RWPE1 (cell line): Measurements from ENCODE around the gene IARS1.

Experiments
- CTCF ChIA-PET: fragments of 350-600 bp; sonication (Branson Sonifier 250); formaldehyde crosslinking; extraction: SDS; loops from one replicate; lab custom pipeline; 2021; lab: Yijun Ruan, JAX
- POLR2A ChIA-PET: fragments of 400-600 bp; formaldehyde crosslinking; extraction: SDS; loops from one replicate; lab custom pipeline; 2020; ENCODE audit warnings: antibody characterized with exemption; ENCODE audit not compliant: low non-redundant PET; lab: Yijun Ruan, JAX
- DNase-seq: peaks from one replicate; pipeline ENCODE4 v3.0.0; 2012; ENCODE audit warnings: low spot score
- H3K27ac ChIP-seq: fragments of 450-650 bp; 2 replicates; pipeline ENCODE4 v1.5.1; 2017
- TF ChIP-seq, protein P1 (sequence below): fragments of 450-650 bp; conservative IDR thresholded peaks from 2 replicates; pipeline ENCODE4 v1.5.1; 2017; ENCODE audit warnings: low read depth, mild to moderate bottlenecking

Gene IARS1

DNA sequence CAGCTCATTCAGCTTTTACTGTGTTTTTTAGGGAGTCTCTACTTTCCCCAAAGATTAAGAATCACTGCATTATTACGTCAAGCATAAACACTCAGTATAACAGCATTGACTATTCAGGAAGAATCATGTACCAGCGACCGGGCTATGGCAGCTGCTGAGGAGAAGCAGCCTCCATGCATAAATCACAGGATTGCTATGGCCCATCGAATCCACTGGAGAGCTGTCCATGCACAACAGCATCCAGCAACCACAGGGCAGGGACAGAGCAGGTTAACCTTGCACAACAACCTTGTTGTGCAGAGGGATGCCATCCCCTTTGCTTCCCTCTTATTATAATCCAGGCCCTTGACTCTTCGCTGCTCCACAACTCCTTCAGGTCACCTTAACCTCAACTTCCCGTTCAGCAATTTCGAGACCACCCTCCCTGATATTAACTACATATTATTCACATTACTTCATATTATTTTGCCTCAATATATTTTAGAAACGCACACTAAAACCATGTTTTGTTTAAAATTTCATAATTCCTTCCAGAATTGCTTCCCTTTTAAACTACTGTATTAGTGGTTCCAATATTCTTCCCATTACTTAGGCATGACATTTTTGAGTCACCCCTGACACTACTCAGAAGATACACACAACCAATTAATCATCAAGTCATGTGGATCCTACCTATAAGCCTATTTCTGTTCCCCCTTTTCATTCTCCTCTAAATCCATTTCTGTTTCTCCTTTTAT lies 991 bp downstream of the IARS1 start:
- TF ChIP-seq, protein P1, sequence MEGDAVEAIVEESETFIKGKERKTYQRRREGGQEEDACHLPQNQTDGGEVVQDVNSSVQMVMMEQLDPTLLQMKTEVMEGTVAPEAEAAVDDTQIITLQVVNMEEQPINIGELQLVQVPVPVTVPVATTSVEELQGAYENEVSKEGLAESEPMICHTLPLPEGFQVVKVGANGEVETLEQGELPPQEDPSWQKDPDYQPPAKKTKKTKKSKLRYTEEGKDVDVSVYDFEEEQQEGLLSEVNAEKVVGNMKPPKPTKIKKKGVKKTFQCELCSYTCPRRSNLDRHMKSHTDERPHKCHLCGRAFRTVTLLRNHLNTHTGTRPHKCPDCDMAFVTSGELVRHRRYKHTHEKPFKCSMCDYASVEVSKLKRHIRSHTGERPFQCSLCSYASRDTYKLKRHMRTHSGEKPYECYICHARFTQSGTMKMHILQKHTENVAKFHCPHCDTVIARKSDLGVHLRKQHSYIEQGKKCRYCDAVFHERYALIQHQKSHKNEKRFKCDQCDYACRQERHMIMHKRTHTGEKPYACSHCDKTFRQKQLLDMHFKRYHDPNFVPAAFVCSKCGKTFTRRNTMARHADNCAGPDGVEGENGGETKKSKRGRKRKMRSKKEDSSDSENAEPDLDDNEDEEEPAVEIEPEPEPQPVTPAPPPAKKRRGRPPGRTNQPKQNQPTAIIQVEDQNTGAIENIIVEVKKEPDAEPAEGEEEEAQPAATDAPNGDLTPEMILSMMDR = no peak
- peak overlapping the region; percentile 43 for H3K27ac ChIP-seq
- DNase-seq = peak; percentile 44
- CTCF ChIA-PET = interaction anchor here (0.7 to 1.0 kb wide), 2 partner anchors 13 to 18 kb away, joined by 3 read pairs; no protein-coding TSS in a partner anchor
- POLR2A ChIA-PET = interaction anchor here (0.7 kb wide), 2 partner anchors 15 to 206 kb away, joined by 4 to 5 read pairs; no protein-coding TSS in a partner anchor

DNA sequence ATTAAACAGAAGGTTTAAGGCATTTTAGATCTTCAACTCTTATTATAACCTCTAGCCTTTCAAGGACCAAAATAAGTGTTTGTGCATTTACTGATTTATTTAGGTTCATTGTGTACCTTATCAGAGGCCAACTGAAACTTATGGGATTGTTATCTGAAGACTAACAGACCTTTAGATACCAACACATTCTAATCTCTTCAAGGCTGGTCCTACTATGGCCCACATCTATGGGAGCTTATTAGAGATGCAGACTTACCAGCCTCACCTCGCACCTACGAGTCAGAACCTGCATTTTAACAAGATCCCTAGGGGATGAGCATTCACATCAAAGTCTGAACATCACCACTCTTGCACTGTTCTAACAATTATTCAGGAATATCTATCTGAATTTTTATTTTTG lies 1.9 kb downstream of the IARS1 start:
- H3K27ac ChIP-seq = no peak overlapping the region
- CTCF ChIA-PET = interaction anchor here (0.6 to 1.0 kb wide), 3 partner anchors 12 to 1089 kb away, joined by 3 to 6 read pairs (median 3); no protein-coding TSS in a partner anchor
- POLR2A ChIA-PET = interaction anchor here (0.6 to 0.7 kb wide), 2 partner anchors 14 to 343 kb away, joined by 5 read pairs; no protein-coding TSS in a partner anchor
- no peak for DNase-seq
- TF ChIP-seq, protein P1 = no peak

DNA sequence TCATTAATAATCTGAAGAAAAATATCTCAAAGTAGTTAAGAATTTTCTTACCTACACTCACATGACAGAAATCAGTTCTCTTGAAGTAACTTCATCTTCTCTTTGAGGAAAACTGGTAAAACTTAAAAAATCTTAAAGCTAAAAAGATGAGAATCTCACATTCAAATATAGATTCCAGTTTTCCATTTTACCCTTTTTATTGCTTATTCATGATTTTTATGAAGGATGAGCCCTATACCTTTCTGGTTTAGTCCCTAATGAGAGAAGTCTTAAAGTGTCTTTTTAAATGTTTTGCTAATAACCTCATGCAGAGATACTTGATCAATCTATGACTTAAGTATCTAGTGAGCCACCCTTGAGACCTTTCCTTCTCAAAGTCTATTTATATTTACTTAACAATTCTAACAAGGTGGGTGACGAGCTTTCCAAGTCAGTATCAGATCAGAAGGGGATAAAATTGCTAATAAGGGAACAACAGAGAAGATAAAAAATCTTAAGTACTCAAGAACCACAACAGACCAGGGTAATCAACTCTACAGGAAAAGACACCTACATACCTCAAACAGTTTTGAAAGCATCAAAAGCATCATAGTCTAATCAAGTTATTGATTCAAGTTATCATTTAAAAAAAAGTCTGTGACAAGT lies 2.6 kb downstream of the IARS1 start:
- POLR2A ChIA-PET = no interaction called here
- DNase-seq = no peak
- no peak overlapping the region for H3K27ac ChIP-seq
- CTCF ChIA-PET = interaction anchor here (0.6 kb wide), 1 partner anchor 39 kb away, joined by 5 read pairs; no protein-coding TSS in a partner anchor
- TF ChIP-seq, protein P1 = no peak

DNA sequence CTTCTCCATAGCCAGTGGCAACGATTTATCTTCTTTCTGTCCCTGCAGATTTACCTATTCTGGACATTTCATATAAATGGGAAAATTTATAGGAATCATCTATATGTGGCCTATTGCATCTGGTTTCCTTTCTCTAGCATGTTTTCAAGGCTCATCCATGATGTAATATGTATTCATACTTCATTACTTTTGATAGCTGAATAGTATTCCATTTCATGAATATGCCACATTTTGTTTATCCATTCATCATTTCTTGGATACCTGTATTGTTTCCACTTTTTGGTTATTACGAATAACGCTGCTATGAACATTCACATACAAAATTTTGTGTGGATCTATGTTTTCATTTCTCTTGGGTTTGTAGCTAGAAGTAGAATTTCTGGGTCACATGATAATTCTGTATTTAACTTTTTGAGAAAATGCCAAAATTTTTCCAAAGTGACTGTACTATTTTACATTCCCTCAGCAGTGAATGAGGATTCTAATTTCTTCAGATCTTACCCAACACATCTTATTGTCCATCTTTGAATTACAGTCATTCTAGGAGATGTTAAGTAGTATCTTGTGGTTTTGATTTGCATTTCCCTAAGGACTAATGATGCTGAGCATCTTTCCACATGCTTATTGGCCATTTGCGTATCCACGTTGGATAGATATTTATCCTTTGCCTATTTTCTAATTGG lies 3.6 kb downstream of the IARS1 start:
- no peak for DNase-seq
- POLR2A ChIA-PET = no interaction called here
- CTCF ChIA-PET = interaction anchor here (0.6 kb wide), 1 partner anchor 530 kb away, joined by 4 read pairs; no protein-coding TSS in a partner anchor

DNA sequence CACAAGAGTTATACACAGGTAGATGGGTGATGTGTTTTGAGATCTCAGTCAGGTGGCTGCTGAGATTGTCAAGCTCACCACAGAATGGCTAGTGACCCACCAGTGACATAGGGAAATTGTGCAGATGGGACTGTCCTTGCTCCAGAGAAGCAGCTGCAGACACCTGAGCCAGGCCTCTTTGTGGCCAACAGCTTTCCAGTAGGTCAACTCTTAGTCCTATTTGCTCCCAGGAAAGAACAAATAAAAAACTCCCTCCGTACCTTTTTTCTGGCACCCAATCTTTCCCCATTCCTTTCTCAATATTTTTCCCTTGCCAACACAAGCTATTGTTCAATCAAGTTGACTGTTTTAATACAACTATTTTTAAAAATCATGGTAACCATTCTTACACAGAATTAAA lies 14.2 kb downstream of the IARS1 start:
- POLR2A ChIA-PET = interaction anchor here (0.5 kb wide), 1 partner anchor 14 kb away, joined by 3 read pairs; no protein-coding TSS in a partner anchor
- CTCF ChIA-PET = interaction anchor here (0.6 to 1.7 kb wide), 6 partner anchors 10 to 145 kb away, joined by 3 to 6 read pairs (median 4); no protein-coding TSS in a partner anchor
- TF ChIP-seq, protein P1 = no peak
- no peak for DNase-seq
- no peak overlapping the region for H3K27ac ChIP-seq

More for the DNA sequence above, 3.6 kb downstream of the IARS1 start:
- H3K27ac ChIP-seq = no peak overlapping the region
- TF ChIP-seq, protein P1 = no peak
